A549 (cell line): Measurements from ENCODE around the gene INPP5A. TPM values are rescaled to one million over a fixed set of nuclear protein-coding genes. Genes with fewer than 3 reads are reported as not detected.

Source experiments
- ATAC-seq, 2 experiments: fragments of 200-7000 bp in 1 of 2; fragments of >200 bp in 1 of 2; cut with Nextera tagmentation in 1 of 2; cut with Tn5 transposase in 1 of 2; 3 replicates each; pipeline versions ENCODE4 v1.8.0 to v1.9.1; 2018 to 2020; ENCODE audit warnings: mild to moderate bottlenecking in 1 of 2, moderate library complexity in 1 of 2
- CTCF ChIA-PET: fragments of 300-600 bp; sonication (Branson Sonifier 250); formaldehyde crosslinking; extraction: SDS; loops from one replicate; lab custom pipeline; 2021; ENCODE audit warnings: antibody characterized with exemption, inconsistent platforms; lab: Yijun Ruan, JAX
- POLR2A ChIA-PET: fragments of 350-600 bp; formaldehyde crosslinking; extraction: SDS; loops from one replicate; lab custom pipeline; 2021; ENCODE audit warnings: antibody characterized with exemption, inconsistent platforms; lab: Yijun Ruan, JAX
- DNase-seq, 2 experiments: peaks; one replicate each; pipeline versions ENCODE4 v3.0.0 to v3.0.0-alpha.2; 2011 to 2016; ENCODE audit warnings: low read depth in 1 of 2, low spot score in 1 of 2
- FAIRE-seq: peaks from 2 replicates; lab custom pipeline; 2011; peaks lifted over from hg19 to GRCh38; lab: Jason Lieb, UNC
- H3K27ac ChIP-seq, 2 experiments: fragments of >200 bp; sonication (Bioruptor Twin); formaldehyde crosslinking; 3 replicates each; pipeline ENCODE4 v1.5.1; 2016 to 2017
- H3K4me1 ChIP-seq: fragments of >200 bp; sonication (Bioruptor Twin); formaldehyde crosslinking; 3 replicates; pipeline ENCODE4 v1.6.1; 2016
- H3K4me2 ChIP-seq: fragments of >200 bp; sonication (Bioruptor Twin); formaldehyde crosslinking; 3 replicates; pipeline ENCODE4 v1.6.1; 2016
- H3K4me3 ChIP-seq: fragments of >200 bp; sonication (Bioruptor Twin); formaldehyde crosslinking; 3 replicates; pipeline ENCODE4 v1.5.1; 2016
- H3K9me3 ChIP-seq: fragments of >200 bp; sonication (Bioruptor Twin); formaldehyde crosslinking; 3 replicates; pipeline ENCODE4 v1.6.1; 2016
- CBX2 ChIP-seq: fragments of 200-600 bp; sonication (generic); IDR thresholded peaks from 2 replicates; pipeline ENCODE4 v1.6.1; 2016; ENCODE audit warnings: low read depth, mild to moderate bottlenecking, borderline replicate concordance
- EHMT2 ChIP-seq: fragments of 200-600 bp; sonication (generic); IDR thresholded peaks from 2 replicates; pipeline ENCODE4 v1.6.1; 2016; ENCODE audit warnings: antibody characterized with exemption, low read depth, mild to moderate bottlenecking, moderate library complexity
- ESRRA ChIP-seq: fragments of 150-350 bp; IDR thresholded peaks from 2 replicates; pipeline ENCODE4 v1.6.1; 2014; ENCODE audit warnings: mild to moderate bottlenecking, low read length, borderline replicate concordance
- GATA3 ChIP-seq: IDR thresholded peaks from 2 replicates; pipeline ENCODE4 v1.6.1; 2012; ENCODE audit warnings: borderline replicate concordance
- HOXA7 ChIP-seq: fragments of 250-450 bp; sonication (Bioruptor Pico); IDR thresholded peaks from 2 replicates; pipeline ENCODE4 v1.5.0; 2020; ENCODE audit warnings: mild to moderate bottlenecking, moderate library complexity
- MYC ChIP-seq: IDR thresholded peaks from 2 replicates; pipeline ENCODE4 v1.6.1; 2012; ENCODE audit warnings: mild to moderate bottlenecking, inconsistent platforms, low read length, improper control_type of control experiment, borderline replicate concordance
- NPAS2 ChIP-seq: fragments of 250-450 bp; sonication (Bioruptor Pico); IDR thresholded peaks from 2 replicates; pipeline ENCODE4 v1.8.0; 2022; ENCODE audit warnings: mild to moderate bottlenecking, moderate library complexity, borderline replicate concordance
- POLR2AphosphoS2 ChIP-seq: conservative IDR thresholded peaks from 2 replicates; pipeline ENCODE4 v1.6.1; 2012; ENCODE audit warnings: low read length, improper control_type of control experiment, inconsistent platforms
- SREBF2 ChIP-seq: fragments of 450-650 bp; IDR thresholded peaks from 2 replicates; pipeline ENCODE4 v1.6.1; 2014; ENCODE audit warnings: mild to moderate bottlenecking, moderate library complexity
- TP53 ChIP-seq: fragments of 250-450 bp; sonication (Bioruptor Pico); IDR thresholded peaks from 2 replicates; pipeline ENCODE4 v1.5.0; 2021; ENCODE audit warnings: mild to moderate bottlenecking, moderate library complexity
- WGBS: methylation state at CpG from one replicate; pipeline ENCODE4 v1.1.6; 2017; ENCODE audit errors: missing lambda C conversion rate; 5-methylcytosine and 5-hydroxymethylcytosine counted together
- polyA plus RNA-seq, 4 experiments: library from polyadenylated mRNA; depleted of rRNA in 3 of 4; stranded (reverse); fragments of >200 nt; fragmentation: RNase III in 1 of 4; extraction: RNeasy Plus Mini Kit Qiagen cat#74134 plus additional on column Dnase treatment in 1 of 4; gene quantifications; 2 replicates in 3 of 4; 3 replicates in 1 of 4; pipeline ENCODE4 v1.2.3, GENCODE V29; 2011 to 2017
- TF ChIP-seq, protein P1 (sequence below): fragments of 200-600 bp; sonication (generic); IDR thresholded peaks from 2 replicates; pipeline ENCODE4 v1.6.1; 2016; ENCODE audit warnings: antibody characterized with exemption, mild to moderate bottlenecking, moderate library complexity
- TF ChIP-seq, protein P2 (sequence below): fragments of 250-450 bp; sonication (Bioruptor Pico); IDR thresholded peaks from 2 replicates; pipeline ENCODE4 v1.5.0; 2021; ENCODE audit warnings: mild to moderate bottlenecking, moderate library complexity, borderline replicate concordance
- TF ChIP-seq, protein P3 (sequence below): fragments of >200 bp; sonication (Bioruptor Twin); formaldehyde crosslinking; IDR thresholded peaks from 3 replicates; pipeline ENCODE4 v1.5.1; 2016

Gene INPP5A
- polyA plus RNA-seq, 2 of the 4 experiments (the other 2 are of a cell fraction): 13.7 to 15.1 TPM

DNA sequence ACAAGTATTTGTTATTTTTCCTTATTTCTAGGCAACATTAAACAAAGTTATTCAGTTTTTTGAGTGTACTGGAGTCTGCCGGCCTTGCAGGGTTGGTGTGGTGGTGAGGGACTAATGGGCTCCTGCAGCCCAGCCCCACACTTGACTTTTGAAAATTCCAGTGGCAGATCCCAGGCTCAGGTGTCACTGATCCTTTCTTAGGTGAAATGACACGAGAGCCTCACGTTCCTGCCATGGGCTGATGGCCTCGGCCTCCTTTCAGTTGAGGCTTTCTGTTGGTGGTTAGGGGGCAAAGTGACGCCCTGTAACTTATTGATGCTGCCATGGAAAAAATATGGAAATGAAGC lies 130.4 kb downstream of the INPP5A start:
- CTCF ChIA-PET: interaction anchor here (1.3 to 7.1 kb wide), 3 partner anchors 8 to 211 kb away, joined by 3 to 61 read pairs (median 3); no protein-coding TSS in a partner anchor
- Histone ChIP-seq H3K4me2 (peak overlapping the region; percentile 75), H3K4me3 (no peak overlapping the region), H3K27ac (peak overlapping the region; percentile 65 to 84), H3K4me1 (peaks cover 31% of the 10 kb centered on the region), H3K9me3 (no peaks in the 10 kb centered on the region)
- FAIRE-seq (no peak), ATAC-seq (peak in 1 of 2 experiments; percentile 39; a peak in 3 of 6 replicates), DNase-seq (no peak)
- POLR2A ChIA-PET: no interaction called here
- WGBS: 42% methylated on average over 5 of the region's 5 CpGs
- TF ChIP-seq CBX2: no peak
- TF ChIP-seq, protein P1, sequence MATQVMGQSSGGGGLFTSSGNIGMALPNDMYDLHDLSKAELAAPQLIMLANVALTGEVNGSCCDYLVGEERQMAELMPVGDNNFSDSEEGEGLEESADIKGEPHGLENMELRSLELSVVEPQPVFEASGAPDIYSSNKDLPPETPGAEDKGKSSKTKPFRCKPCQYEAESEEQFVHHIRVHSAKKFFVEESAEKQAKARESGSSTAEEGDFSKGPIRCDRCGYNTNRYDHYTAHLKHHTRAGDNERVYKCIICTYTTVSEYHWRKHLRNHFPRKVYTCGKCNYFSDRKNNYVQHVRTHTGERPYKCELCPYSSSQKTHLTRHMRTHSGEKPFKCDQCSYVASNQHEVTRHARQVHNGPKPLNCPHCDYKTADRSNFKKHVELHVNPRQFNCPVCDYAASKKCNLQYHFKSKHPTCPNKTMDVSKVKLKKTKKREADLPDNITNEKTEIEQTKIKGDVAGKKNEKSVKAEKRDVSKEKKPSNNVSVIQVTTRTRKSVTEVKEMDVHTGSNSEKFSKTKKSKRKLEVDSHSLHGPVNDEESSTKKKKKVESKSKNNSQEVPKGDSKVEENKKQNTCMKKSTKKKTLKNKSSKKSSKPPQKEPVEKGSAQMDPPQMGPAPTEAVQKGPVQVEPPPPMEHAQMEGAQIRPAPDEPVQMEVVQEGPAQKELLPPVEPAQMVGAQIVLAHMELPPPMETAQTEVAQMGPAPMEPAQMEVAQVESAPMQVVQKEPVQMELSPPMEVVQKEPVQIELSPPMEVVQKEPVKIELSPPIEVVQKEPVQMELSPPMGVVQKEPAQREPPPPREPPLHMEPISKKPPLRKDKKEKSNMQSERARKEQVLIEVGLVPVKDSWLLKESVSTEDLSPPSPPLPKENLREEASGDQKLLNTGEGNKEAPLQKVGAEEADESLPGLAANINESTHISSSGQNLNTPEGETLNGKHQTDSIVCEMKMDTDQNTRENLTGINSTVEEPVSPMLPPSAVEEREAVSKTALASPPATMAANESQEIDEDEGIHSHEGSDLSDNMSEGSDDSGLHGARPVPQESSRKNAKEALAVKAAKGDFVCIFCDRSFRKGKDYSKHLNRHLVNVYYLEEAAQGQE: no peak
- TF ChIP-seq, protein P2, sequence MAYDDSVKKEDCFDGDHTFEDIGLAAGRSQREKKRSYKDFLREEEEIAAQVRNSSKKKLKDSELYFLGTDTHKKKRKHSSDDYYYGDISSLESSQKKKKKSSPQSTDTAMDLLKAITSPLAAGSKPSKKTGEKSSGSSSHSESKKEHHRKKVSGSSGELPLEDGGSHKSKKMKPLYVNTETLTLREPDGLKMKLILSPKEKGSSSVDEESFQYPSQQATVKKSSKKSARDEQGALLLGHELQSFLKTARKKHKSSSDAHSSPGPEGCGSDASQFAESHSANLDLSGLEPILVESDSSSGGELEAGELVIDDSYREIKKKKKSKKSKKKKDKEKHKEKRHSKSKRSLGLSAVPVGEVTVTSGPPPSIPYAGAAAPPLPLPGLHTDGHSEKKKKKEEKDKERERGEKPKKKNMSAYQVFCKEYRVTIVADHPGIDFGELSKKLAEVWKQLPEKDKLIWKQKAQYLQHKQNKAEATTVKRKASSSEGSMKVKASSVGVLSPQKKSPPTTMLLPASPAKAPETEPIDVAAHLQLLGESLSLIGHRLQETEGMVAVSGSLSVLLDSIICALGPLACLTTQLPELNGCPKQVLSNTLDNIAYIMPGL (CRISPR knock-in tag): no peak
- TF ChIP-seq HOXA7 (CRISPR knock-in tag): no peak
- no peak for TF ChIP-seq TP53 (CRISPR knock-in tag)
- TF ChIP-seq ESRRA: no peak
- no peak for TF ChIP-seq GATA3
- TF ChIP-seq EHMT2: no peak
- TF ChIP-seq NPAS2: no peak
- TF ChIP-seq MYC: no peak
- no peak for TF ChIP-seq SREBF2
- TF ChIP-seq POLR2AphosphoS2: no peak

DNA sequence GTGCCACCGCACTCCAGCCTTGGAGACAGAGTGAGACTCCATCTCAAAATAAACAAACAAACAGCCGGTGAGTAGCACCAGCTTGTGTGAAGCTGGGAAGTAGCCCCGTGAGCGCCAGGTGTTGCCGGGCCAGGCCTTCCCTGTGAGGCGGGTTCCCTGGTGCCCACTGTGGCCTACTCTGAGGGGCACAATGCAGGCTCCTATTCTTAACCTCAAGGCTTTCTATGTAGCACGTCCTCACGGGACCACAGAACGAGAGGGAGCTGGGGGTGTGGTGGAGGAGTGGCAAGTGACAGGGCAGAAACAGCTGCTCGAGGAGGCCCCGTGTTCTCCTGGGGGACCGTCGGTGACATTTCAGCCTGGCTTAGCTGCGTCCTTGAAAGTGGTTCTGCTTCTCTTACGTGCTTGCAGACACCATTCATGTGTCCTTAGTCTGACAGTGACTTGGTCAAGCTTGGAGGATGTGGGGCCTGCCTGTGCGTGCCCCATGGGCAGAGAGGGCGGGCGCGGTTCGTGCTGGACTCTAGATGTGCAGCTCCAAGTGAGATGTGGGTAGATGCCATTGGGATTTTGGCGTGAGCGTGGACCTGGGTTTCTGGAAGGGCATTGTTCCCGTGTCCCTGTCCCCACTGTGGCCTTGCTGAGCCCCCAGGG lies 131.7 kb downstream of the INPP5A start:
- 92% methylated on average over 23 of the region's 23 CpGs for WGBS
- ChIA-PET POLR2A (no interaction called here), CTCF (interaction anchor here (0.6 to 7.1 kb wide), 3 partner anchors 9 to 651 kb away, joined by 3 to 61 read pairs (median 4); no protein-coding TSS in a partner anchor)
- Histone ChIP-seq H3K4me2 (no peak overlapping the region), H3K4me3 (no peak overlapping the region), H3K27ac (peak overlapping the region in 1 of 2 experiments; percentile 45; a peak in 2 of 6 replicates), H3K4me1 (peaks cover 31% of the 10 kb centered on the region), H3K9me3 (no peaks in the 10 kb centered on the region)
- ATAC-seq (no peak), DNase-seq (no peak), FAIRE-seq (no peak)
- no peak for TF ChIP-seq CBX2
- TF ChIP-seq, protein P3, sequence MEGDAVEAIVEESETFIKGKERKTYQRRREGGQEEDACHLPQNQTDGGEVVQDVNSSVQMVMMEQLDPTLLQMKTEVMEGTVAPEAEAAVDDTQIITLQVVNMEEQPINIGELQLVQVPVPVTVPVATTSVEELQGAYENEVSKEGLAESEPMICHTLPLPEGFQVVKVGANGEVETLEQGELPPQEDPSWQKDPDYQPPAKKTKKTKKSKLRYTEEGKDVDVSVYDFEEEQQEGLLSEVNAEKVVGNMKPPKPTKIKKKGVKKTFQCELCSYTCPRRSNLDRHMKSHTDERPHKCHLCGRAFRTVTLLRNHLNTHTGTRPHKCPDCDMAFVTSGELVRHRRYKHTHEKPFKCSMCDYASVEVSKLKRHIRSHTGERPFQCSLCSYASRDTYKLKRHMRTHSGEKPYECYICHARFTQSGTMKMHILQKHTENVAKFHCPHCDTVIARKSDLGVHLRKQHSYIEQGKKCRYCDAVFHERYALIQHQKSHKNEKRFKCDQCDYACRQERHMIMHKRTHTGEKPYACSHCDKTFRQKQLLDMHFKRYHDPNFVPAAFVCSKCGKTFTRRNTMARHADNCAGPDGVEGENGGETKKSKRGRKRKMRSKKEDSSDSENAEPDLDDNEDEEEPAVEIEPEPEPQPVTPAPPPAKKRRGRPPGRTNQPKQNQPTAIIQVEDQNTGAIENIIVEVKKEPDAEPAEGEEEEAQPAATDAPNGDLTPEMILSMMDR: no peak
